WERI-Rb-1 (cell line): Measurements from ENCODE around the gene CTNNA3.

Source experiments
- DNase-seq: peaks from one replicate; pipeline ENCODE4 v3.0.0-alpha.2; 2020
- H3K27ac ChIP-seq: fragments of 250-450 bp; sonication (Bioruptor Pico); 2 replicates; pipeline ENCODE4 v1.5.1; 2020; ENCODE audit warnings: mild to moderate bottlenecking, moderate library complexity
- H3K27me3 ChIP-seq: fragments of 250-450 bp; sonication (Bioruptor Pico); 2 replicates; pipeline ENCODE4 v1.5.1; 2021; ENCODE audit warnings: mild to moderate bottlenecking, low read depth, moderate library complexity; ENCODE audit not compliant: insufficient read depth, severe bottlenecking
- H3K36me3 ChIP-seq: fragments of 250-450 bp; sonication (Bioruptor Pico); 2 replicates; pipeline ENCODE4 v1.5.1; 2020; ENCODE audit warnings: mild to moderate bottlenecking, moderate library complexity
- H3K4me3 ChIP-seq: 2 replicates; pipeline ENCODE4 v1.5.1; 2011; ENCODE audit warnings: low read depth, mild to moderate bottlenecking, control low read depth, low read length
- H3K9me3 ChIP-seq: fragments of 250-450 bp; sonication (Bioruptor Pico); 2 replicates; pipeline ENCODE4 v1.5.1; 2021; ENCODE audit warnings: mild to moderate bottlenecking, moderate library complexity; ENCODE audit not compliant: severe bottlenecking
- TF ChIP-seq, protein P1 (sequence below): IDR thresholded peaks from 2 replicates; pipeline ENCODE4 v1.5.1; 2011; ENCODE audit warnings: low read depth, mild to moderate bottlenecking, control low read depth, inconsistent platforms, low read length

CTNNA3 gene

DNA sequence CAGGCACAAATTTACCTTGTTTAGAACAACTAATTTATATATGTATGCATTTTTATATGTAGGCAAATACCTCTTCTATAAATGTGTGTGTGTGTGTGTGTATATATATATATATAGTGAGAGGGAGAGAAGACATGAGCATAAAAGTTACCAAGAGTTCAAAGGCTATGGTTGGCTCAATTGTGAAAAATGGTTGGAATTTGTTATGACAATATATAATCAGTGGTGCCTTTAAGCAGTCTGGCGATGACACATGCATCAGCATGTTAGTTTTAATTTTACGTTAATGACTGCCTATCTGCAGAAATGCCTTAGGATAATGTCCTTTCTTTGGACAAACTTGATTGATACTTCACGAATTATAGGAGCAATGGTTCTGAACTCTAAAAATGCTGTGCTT is 1750.9 kb downstream of the CTNNA3 start:
- DNase-seq: no peak
- Histone ChIP-seq H3K27me3 (no peaks in the 10 kb centered on the region), H3K27ac (no peak overlapping the region), H3K4me3 (no peak overlapping the region), H3K9me3 (no peaks in the 10 kb centered on the region), H3K36me3 (no peaks in the 10 kb centered on the region)
- TF ChIP-seq, protein P1, sequence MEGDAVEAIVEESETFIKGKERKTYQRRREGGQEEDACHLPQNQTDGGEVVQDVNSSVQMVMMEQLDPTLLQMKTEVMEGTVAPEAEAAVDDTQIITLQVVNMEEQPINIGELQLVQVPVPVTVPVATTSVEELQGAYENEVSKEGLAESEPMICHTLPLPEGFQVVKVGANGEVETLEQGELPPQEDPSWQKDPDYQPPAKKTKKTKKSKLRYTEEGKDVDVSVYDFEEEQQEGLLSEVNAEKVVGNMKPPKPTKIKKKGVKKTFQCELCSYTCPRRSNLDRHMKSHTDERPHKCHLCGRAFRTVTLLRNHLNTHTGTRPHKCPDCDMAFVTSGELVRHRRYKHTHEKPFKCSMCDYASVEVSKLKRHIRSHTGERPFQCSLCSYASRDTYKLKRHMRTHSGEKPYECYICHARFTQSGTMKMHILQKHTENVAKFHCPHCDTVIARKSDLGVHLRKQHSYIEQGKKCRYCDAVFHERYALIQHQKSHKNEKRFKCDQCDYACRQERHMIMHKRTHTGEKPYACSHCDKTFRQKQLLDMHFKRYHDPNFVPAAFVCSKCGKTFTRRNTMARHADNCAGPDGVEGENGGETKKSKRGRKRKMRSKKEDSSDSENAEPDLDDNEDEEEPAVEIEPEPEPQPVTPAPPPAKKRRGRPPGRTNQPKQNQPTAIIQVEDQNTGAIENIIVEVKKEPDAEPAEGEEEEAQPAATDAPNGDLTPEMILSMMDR: no peak

DNA sequence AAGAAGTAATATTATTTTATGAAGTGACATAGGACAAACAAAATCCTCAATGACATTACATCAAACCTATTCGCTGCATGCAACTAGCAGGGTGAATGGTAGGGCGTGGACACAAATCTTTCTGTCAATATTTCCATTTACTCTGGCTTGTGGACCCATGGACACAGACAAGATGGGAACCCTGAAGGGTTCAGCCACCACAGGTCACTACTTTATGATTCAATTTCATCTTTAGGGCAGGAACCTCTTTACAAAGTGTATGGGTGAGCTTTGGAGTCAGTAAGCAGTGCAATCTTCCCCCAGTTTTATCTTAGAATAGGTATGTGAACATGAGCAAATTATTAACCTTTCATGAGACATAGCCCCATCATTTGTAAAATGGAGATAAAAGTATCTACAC is 1752.5 kb downstream of the CTNNA3 start:
- DNase-seq: no peak

DNA sequence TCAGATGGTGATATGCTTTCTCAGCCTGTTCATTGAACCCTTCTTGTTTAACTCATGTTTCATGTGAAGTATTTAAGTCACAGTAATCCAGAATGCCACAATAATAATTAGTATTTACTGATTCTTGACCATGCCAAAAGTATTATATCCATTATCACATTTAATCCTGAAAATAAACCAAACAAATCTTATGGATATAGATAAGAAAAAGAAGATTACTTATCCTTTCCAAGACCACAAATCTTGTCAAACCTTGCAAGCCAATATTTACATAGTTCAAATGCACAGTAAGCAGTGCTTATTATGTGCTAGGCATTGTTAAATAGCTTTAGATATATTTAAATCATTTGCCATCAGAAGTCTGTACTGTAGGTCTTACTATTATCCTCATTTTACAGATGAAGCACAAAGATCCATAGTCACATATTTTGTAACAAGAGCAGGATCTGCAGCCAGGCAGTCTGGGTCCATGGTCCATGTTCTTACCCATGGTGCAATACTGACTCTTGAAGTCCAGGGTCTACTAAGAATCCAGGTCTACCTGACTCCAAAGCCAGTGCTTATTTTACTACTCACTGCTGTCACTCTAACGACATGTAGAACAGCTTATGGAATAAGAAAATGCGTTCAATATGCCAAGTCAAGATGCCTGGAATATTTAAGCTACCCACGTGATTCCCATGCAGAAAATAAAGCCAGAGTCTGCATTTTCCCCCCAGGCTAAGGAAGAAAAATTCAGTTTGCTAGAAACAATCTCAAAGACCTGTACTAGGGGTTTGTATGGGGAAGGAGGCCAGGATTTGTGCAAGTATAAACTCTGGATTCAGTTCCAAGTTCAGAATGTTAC is 1755.0 kb downstream of the CTNNA3 start:
- H3K9me3 ChIP-seq: no peaks in the 10 kb centered on the region
- TF ChIP-seq, protein P1: no peak
- DNase-seq: no peak
- H3K4me3 ChIP-seq: no peak overlapping the region
- no peaks in the 10 kb centered on the region for H3K27me3 ChIP-seq
- no peak overlapping the region for H3K27ac ChIP-seq
- no peaks in the 10 kb centered on the region for H3K36me3 ChIP-seq

More for the DNA sequence above, 1752.5 kb downstream of the CTNNA3 start:
- no peaks in the 10 kb centered on the region for H3K36me3 ChIP-seq
- TF ChIP-seq, protein P1: no peak
- no peaks in the 10 kb centered on the region for H3K27me3 ChIP-seq
- no peaks in the 10 kb centered on the region for H3K9me3 ChIP-seq
- no peak overlapping the region for H3K27ac ChIP-seq
- H3K4me3 ChIP-seq: no peak overlapping the region

DNA sequence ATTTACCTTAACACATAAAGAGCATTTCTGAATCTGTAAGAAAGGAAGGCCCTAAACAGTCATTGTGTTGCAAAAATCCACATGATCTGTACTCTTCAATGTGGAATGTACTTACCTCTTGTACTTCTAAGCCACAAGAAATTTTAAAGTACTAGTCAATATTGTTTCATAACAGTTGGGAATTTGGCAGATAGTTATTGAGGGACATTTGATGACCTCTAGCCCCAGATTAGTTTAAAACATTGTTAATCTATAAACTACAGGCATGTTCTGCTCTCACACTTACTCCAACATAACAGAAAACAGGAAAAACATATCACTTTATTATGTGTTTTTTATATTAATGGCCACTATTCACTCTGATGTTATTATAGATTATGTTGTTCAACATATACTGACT is 1755.9 kb downstream of the CTNNA3 start:
- no peaks in the 10 kb centered on the region for H3K27me3 ChIP-seq
- no peak overlapping the region for H3K27ac ChIP-seq
- DNase-seq: no peak
- no peak overlapping the region for H3K4me3 ChIP-seq
- TF ChIP-seq, protein P1: no peak
- no peaks in the 10 kb centered on the region for H3K9me3 ChIP-seq
- no peaks in the 10 kb centered on the region for H3K36me3 ChIP-seq

DNA sequence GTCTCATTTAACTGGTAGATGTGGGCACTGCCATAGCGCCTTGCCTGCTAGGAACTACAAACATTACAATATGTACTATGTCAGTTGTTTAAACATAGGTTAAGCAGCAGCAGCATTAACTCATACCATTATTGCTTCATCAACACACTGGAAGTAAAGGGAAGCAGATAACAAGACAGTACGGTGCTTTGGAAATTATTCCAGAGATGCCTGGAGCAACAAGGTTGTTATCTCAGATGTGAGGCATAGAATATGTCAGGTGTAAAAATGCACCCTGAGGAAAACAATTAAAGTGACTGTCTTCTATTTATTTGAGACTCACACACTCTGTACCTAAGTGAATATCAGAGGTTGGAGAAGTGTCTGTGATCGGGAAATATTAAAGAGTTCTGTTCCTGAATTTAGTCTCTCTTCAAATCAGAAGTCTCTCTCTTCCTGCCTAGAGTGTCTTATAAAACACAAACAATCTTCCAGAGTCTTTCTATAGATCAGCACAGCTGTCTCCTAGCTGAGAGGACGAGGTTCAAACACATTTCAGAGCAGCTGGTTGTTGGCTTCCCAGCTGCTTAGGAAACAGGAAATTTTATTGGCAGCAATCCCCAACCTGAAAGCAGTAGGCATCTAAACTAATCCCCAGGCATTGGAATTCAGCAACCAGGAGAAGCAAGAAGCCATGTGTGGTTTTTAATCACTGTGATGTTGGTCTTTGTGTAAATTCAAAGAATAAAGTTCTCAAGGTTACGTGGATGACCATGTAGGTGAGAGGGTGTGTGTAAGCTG is 1764.5 kb downstream of the CTNNA3 start:
- DNase-seq: no peak
- Histone ChIP-seq H3K27ac (no peak overlapping the region), H3K4me3 (no peak overlapping the region), H3K27me3 (no peaks in the 10 kb centered on the region), H3K36me3 (no peaks in the 10 kb centered on the region), H3K9me3 (no peaks in the 10 kb centered on the region)
- TF ChIP-seq, protein P1: no peak
